MM.1S (cell line): ENCODE results near the gene ECI2.

Experiments
- DNase-seq: peaks from one replicate; pipeline ENCODE4 v3.0.0-alpha.2; 2015
- H2AFZ ChIP-seq: fragments of 300-600 bp; sonication (generic); 2 replicates; pipeline ENCODE4 v1.6.0; 2016; ENCODE audit warnings: antibody characterized with exemption, low read length
- H3F3A ChIP-seq: fragments of 300-600 bp; sonication (generic); 2 replicates; pipeline ENCODE4 v1.6.1; 2016; ENCODE audit warnings: mild to moderate bottlenecking, antibody characterized with exemption, low read length, moderate library complexity, mixed read lengths; ENCODE audit not compliant: insufficient read depth
- H3K27ac ChIP-seq: fragments of 300-600 bp; sonication (generic); 2 replicates; pipeline ENCODE4 v1.5.1; 2016; ENCODE audit warnings: mild to moderate bottlenecking, low read length
- H3K27me3 ChIP-seq: fragments of 300-600 bp; sonication (generic); replicated peaks from 2 replicates; pipeline ENCODE4 v1.6.0; 2016; ENCODE audit warnings: low read length; ENCODE audit not compliant: insufficient read depth
- H3K36me3 ChIP-seq: fragments of 300-600 bp; sonication (generic); replicated peaks from 2 replicates; pipeline ENCODE4 v1.6.1; 2016; ENCODE audit warnings: mild to moderate bottlenecking, low read length, mixed read lengths; ENCODE audit not compliant: insufficient read depth
- H3K4me1 ChIP-seq: fragments of 300-600 bp; sonication (generic); 2 replicates; pipeline ENCODE4 v1.6.1; 2016; ENCODE audit warnings: low read length, mixed read lengths
- H3K4me2 ChIP-seq: fragments of 300-600 bp; sonication (generic); 2 replicates; pipeline ENCODE4 v1.6.0; 2016; ENCODE audit warnings: low read depth, low read length
- H3K4me3 ChIP-seq: fragments of 300-600 bp; sonication (generic); 2 replicates; pipeline ENCODE4 v1.5.1; 2016; ENCODE audit warnings: low read length, mixed read lengths
- H3K79me2 ChIP-seq: fragments of 300-600 bp; sonication (generic); 2 replicates; pipeline ENCODE4 v1.6.1; 2016; ENCODE audit warnings: mixed run types, low read length, mixed read lengths
- H3K9ac ChIP-seq: fragments of 300-600 bp; sonication (generic); 2 replicates; pipeline ENCODE4 v1.6.1; 2016; ENCODE audit warnings: low read length, mixed read lengths
- H3K9me2 ChIP-seq: fragments of 300-600 bp; sonication (generic); replicated peaks from 2 replicates; pipeline ENCODE4 v1.6.1; 2016; ENCODE audit warnings: mild to moderate bottlenecking, low read length, mixed read lengths; ENCODE audit not compliant: insufficient read depth
- H3K9me3 ChIP-seq: fragments of 300-600 bp; sonication (generic); replicated peaks from 2 replicates; pipeline ENCODE4 v1.6.1; 2016; ENCODE audit warnings: mild to moderate bottlenecking, low read length, mixed read lengths; ENCODE audit not compliant: insufficient read depth
- H4K20me1 ChIP-seq: fragments of 300-600 bp; sonication (generic); 2 replicates; pipeline ENCODE4 v1.6.1; 2016; ENCODE audit warnings: mild to moderate bottlenecking, low read length, moderate library complexity, mixed read lengths; ENCODE audit not compliant: insufficient read depth
- EZH2 ChIP-seq: fragments of 300-600 bp; sonication (generic); optimal IDR thresholded peaks from 2 replicates; pipeline ENCODE3; 2017; ENCODE audit warnings: low read depth, mild to moderate bottlenecking, antibody characterized with exemption, low read length, mixed read lengths
- EZH2phosphoT487 ChIP-seq: fragments of 300-600 bp; sonication (generic); IDR thresholded peaks from 2 replicates; pipeline ENCODE4 v1.6.1; 2018; ENCODE audit warnings: antibody characterized with exemption, low read length
- TF ChIP-seq, protein P1 (sequence below): fragments of 300-600 bp; sonication (generic); IDR thresholded peaks from 2 replicates; pipeline ENCODE4 v1.5.1; 2016; ENCODE audit warnings: antibody characterized with exemption, low read length, mixed read lengths

ECI2 gene

DNA sequence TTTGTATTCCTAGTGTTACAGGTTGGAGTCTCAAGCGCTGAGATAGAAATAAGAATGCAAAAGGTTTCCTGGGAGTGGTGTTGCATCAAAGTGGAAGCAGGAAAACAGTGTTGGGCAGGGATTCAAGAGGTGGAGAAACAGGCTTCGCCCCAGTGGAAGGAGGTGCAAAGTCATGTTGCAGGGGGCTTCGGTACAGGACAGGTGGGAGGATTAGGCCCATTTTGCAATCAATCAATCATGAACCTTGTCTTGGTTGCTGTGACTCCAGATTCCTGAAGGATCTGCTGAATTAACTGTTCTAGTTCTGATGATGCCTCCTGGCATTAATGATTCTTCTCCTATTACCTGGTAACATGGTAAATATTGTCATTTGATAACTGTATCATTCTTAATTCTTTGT, 34.1 kb downstream of the ECI2 start:
- Histone ChIP-seq H2AFZ (no peak overlapping the region), H3K36me3 (no peaks in the 10 kb centered on the region), H3F3A (no peaks in the 10 kb centered on the region), H4K20me1 (no peaks in the 10 kb centered on the region), H3K4me1 (no peaks in the 10 kb centered on the region), H3K9me3 (no peaks in the 10 kb centered on the region), H3K9me2 (no peaks in the 10 kb centered on the region), H3K27me3 (no peaks in the 10 kb centered on the region), H3K4me2 (no peak overlapping the region), H3K27ac (no peak overlapping the region), H3K9ac (no peak overlapping the region), H3K79me2 (no peaks in the 10 kb centered on the region), H3K4me3 (no peak overlapping the region)
- TF ChIP-seq EZH2phosphoT487 = no peak
- TF ChIP-seq, protein P1, sequence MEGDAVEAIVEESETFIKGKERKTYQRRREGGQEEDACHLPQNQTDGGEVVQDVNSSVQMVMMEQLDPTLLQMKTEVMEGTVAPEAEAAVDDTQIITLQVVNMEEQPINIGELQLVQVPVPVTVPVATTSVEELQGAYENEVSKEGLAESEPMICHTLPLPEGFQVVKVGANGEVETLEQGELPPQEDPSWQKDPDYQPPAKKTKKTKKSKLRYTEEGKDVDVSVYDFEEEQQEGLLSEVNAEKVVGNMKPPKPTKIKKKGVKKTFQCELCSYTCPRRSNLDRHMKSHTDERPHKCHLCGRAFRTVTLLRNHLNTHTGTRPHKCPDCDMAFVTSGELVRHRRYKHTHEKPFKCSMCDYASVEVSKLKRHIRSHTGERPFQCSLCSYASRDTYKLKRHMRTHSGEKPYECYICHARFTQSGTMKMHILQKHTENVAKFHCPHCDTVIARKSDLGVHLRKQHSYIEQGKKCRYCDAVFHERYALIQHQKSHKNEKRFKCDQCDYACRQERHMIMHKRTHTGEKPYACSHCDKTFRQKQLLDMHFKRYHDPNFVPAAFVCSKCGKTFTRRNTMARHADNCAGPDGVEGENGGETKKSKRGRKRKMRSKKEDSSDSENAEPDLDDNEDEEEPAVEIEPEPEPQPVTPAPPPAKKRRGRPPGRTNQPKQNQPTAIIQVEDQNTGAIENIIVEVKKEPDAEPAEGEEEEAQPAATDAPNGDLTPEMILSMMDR = no peak
- TF ChIP-seq EZH2 = no peak
- DNase-seq = no peak

DNA sequence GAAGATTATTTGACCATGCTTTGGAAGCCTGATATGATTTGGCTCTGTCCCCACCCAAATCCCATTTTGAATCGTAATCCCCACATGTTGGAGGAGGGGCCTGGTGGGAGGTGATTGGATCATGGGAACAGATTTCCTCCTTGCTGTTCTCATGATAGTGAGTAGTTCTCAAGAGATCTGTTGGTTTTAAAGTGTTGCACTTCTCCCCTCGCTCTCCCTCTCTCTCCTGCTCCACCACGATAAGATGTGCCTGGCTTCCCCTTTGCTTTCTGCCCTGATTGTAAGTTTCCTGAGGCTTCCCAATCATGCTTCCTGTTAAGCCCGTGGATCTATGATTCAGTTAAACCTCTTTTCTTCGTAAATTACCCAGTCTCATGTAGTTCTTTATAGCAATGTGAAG, 34.7 kb downstream of the ECI2 start:
- Histone ChIP-seq H3K4me2 (no peak overlapping the region), H3F3A (no peaks in the 10 kb centered on the region), H3K9me2 (no peaks in the 10 kb centered on the region), H2AFZ (no peak overlapping the region), H3K36me3 (no peaks in the 10 kb centered on the region), H3K27ac (no peak overlapping the region), H3K9me3 (no peaks in the 10 kb centered on the region), H3K79me2 (no peaks in the 10 kb centered on the region), H4K20me1 (no peaks in the 10 kb centered on the region), H3K4me1 (no peaks in the 10 kb centered on the region), H3K4me3 (no peak overlapping the region), H3K27me3 (no peaks in the 10 kb centered on the region), H3K9ac (no peak overlapping the region)
- TF ChIP-seq EZH2phosphoT487 (no peak), EZH2 (no peak)
- TF ChIP-seq, protein P1 = no peak
- DNase-seq = no peak

DNA sequence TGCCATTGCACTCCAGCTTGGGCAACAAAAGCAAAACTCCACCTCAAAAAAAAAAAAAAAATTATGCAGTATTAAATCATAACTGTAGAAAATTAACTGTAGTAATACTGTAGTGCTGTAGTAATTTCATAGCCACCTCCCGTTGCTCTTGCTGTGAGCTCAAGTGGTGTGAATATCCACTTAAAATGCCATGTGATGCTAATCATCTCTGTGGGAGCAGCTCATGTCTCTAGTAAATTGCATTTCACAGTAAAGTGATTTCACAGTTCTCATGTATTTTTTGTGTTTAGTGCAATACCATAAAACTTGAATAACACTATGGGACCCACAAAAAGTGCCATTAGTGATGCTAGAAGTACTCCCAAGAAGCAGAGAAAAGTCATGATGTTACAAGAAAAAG, 42.1 kb downstream of the ECI2 start:
- Histone ChIP-seq H2AFZ (no peak overlapping the region), H3K36me3 (no peaks in the 10 kb centered on the region), H3K9ac (no peak overlapping the region), H3F3A (no peaks in the 10 kb centered on the region), H3K9me3 (no peaks in the 10 kb centered on the region), H3K9me2 (no peaks in the 10 kb centered on the region), H3K4me2 (no peak overlapping the region), H3K4me1 (no peaks in the 10 kb centered on the region), H3K4me3 (no peak overlapping the region), H3K27ac (no peak overlapping the region), H4K20me1 (no peaks in the 10 kb centered on the region), H3K79me2 (no peaks in the 10 kb centered on the region), H3K27me3 (no peaks in the 10 kb centered on the region)
- no peak for TF ChIP-seq EZH2phosphoT487
- TF ChIP-seq, protein P1 = no peak
- no peak for TF ChIP-seq EZH2
- DNase-seq = no peak
